GM23248 (cell line): Measurements from ENCODE around the gene TNIK. TPM values are rescaled to one million over a fixed set of nuclear protein-coding genes. Genes with fewer than 3 reads are reported as not detected.
"Not testable (repeated sequence)": the region's sequence is repeated elsewhere in the genome, so short reads cannot be mapped to it uniquely, and the experiment has no call there.

ENCODE experiments used
- DNase-seq: peaks from one replicate; pipeline ENCODE4 v3.0.0-alpha.2; 2015
- H2AFZ ChIP-seq: fragments of 200-600 bp; sonication (generic); 2 replicates; pipeline ENCODE4 v1.6.1; 2016; ENCODE audit warnings: antibody characterized with exemption
- H3F3A ChIP-seq: fragments of 200-600 bp; sonication (generic); 2 replicates; pipeline ENCODE4 v1.6.1; 2016; ENCODE audit warnings: mild to moderate bottlenecking, antibody characterized with exemption, mixed run types; ENCODE audit not compliant: insufficient read depth
- H3K27ac ChIP-seq: fragments of 200-600 bp; sonication (generic); 2 replicates; pipeline ENCODE4 v1.5.1; 2016; ENCODE audit warnings: mild to moderate bottlenecking
- H3K27me3 ChIP-seq: fragments of 200-600 bp; sonication (generic); replicated peaks from 2 replicates; pipeline ENCODE4 v1.6.1; 2016; ENCODE audit warnings: mild to moderate bottlenecking; ENCODE audit not compliant: insufficient read depth
- H3K36me3 ChIP-seq: fragments of 200-600 bp; sonication (generic); 2 replicates; pipeline ENCODE4 v1.6.1; 2016; ENCODE audit warnings: low read depth, mild to moderate bottlenecking
- H3K4me1 ChIP-seq: fragments of 200-600 bp; sonication (generic); 2 replicates; pipeline ENCODE4 v1.6.1; 2016; ENCODE audit warnings: mild to moderate bottlenecking; ENCODE audit not compliant: insufficient read depth
- H3K4me2 ChIP-seq: fragments of 200-600 bp; sonication (generic); one replicate; pipeline ENCODE4 v1.6.1; 2016; ENCODE audit warnings: mild to moderate bottlenecking; ENCODE audit not compliant: unreplicated experiment
- H3K4me3 ChIP-seq: fragments of 200-600 bp; sonication (generic); 2 replicates; pipeline ENCODE4 v1.5.1; 2016; ENCODE audit warnings: mild to moderate bottlenecking
- H3K79me2 ChIP-seq: fragments of 200-600 bp; sonication (generic); 2 replicates; pipeline ENCODE4 v1.6.1; 2016; ENCODE audit warnings: mild to moderate bottlenecking; ENCODE audit not compliant: insufficient read depth
- H3K9ac ChIP-seq: fragments of 200-600 bp; sonication (generic); 2 replicates; pipeline ENCODE4 v1.6.1; 2016; ENCODE audit warnings: mild to moderate bottlenecking
- H3K9me2 ChIP-seq: fragments of 200-600 bp; sonication (generic); 2 replicates; pipeline ENCODE4 v1.6.1; 2016; ENCODE audit warnings: mixed run types, mild to moderate bottlenecking, moderate library complexity; ENCODE audit not compliant: insufficient read depth
- H3K9me3 ChIP-seq: fragments of 200-600 bp; sonication (generic); one replicate; pipeline ENCODE4 v1.6.1; 2017; ENCODE audit warnings: low read depth
- H4K20me1 ChIP-seq: fragments of 200-600 bp; sonication (generic); 2 replicates; pipeline ENCODE4 v1.6.0; 2016; ENCODE audit not compliant: insufficient read depth
- EZH2 ChIP-seq: fragments of 200-600 bp; sonication (generic); IDR thresholded peaks from 2 replicates; pipeline ENCODE4 v1.6.1; 2018; ENCODE audit warnings: antibody characterized with exemption, mild to moderate bottlenecking; ENCODE audit not compliant: insufficient read depth, poor library complexity, severe bottlenecking
- EZH2phosphoT487 ChIP-seq: fragments of 200-600 bp; sonication (generic); IDR thresholded peaks from 2 replicates; pipeline ENCODE4 v1.6.1; 2018; ENCODE audit warnings: antibody characterized with exemption, moderate library complexity, mild to moderate bottlenecking, low read depth; ENCODE audit not compliant: insufficient read depth
- WGBS, 2 experiments: methylation state at CpG; one replicate each; pipeline ENCODE4 v1.1.6; 2015 to 2017; ENCODE audit warnings: low lambda C conversion rate in 2 of 2, low coverage in 1 of 2; ENCODE audit errors: missing lambda C conversion rate in 2 of 2; 5-methylcytosine and 5-hydroxymethylcytosine counted together
- in situ Hi-C: fragments of 300-500 bp; cut with MboI; formaldehyde crosslinking; loops from 2 replicates; pipeline ENCODE4 v1.15.0; 2020
- polyA plus RNA-seq: library from polyadenylated mRNA; unstranded; fragments of >200 nt; fragmentation: Nextera tagmentation; extraction: Ambion mirVana; gene quantifications from 2 replicates; pipeline ENCODE4 v1.2.1, GENCODE V29; 2016
- total RNA-seq: library from RNA; depleted of rRNA; stranded (reverse); fragments of >200 nt; shearing (Covaris generic); gene quantifications from 2 replicates; pipeline ENCODE4 v1.2.3, GENCODE V29; 2014

The TNIK gene
- total and polyA plus RNA-seq, 2 experiments from 2014 or later, result 0.80 to 2.3 TPM

- Histone ChIP-seq H4K20me1 (no peaks in the 10 kb centered on the region), H3F3A (no peaks in the 10 kb centered on the region), H3K4me1 (no peaks in the 10 kb centered on the region), H2AFZ (no peak overlapping the region), H3K27me3 (no peaks in the 10 kb centered on the region), H3K9ac (no peak overlapping the region), H3K4me2 (no peak overlapping the region), H3K9me2 (no peaks in the 10 kb centered on the region), H3K79me2 (no peaks in the 10 kb centered on the region), H3K4me3 (no peak overlapping the region), H3K27ac (no peak overlapping the region), H3K36me3 (no peaks in the 10 kb centered on the region), H3K9me3 (no peaks in the 10 kb centered on the region)
- WGBS, 2 experiments, result 50 to 69% methylated on average over 4 of the region's 4 CpGs
- in situ Hi-C loops, result no loop called here
- no peak for DNase-seq
- TF ChIP-seq EZH2 (no peak), EZH2phosphoT487 (no peak)
These were observed 211.6 kb downstream of the TNIK start for GRCh38 chr3:171248426-171249111.

GRCh38 chr3:171245796-171246765 is 214.1 kb downstream of the TNIK start:
- no peaks in the 10 kb centered on the region for H4K20me1 ChIP-seq
- no peak overlapping the region for H3K27ac ChIP-seq
- in situ Hi-C loops, result no loop called here
- no peak for TF ChIP-seq EZH2
- TF ChIP-seq EZH2phosphoT487, result no peak
- no peaks in the 10 kb centered on the region for H3K9me2 ChIP-seq
- H3F3A ChIP-seq, result no peaks in the 10 kb centered on the region
- no peak overlapping the region for H2AFZ ChIP-seq
- H3K4me1 ChIP-seq, result no peaks in the 10 kb centered on the region
- H3K9me3 ChIP-seq, result no peaks in the 10 kb centered on the region
- no peak overlapping the region for H3K4me3 ChIP-seq
- H3K79me2 ChIP-seq, result no peaks in the 10 kb centered on the region
- 71 to 76% methylated on average over 4 of the region's 4 CpGs for WGBS, 2 experiments
- DNase-seq, result no peak
- no peaks in the 10 kb centered on the region for H3K27me3 ChIP-seq
- H3K9ac ChIP-seq, result no peak overlapping the region
- H3K36me3 ChIP-seq, result no peaks in the 10 kb centered on the region
- no peak overlapping the region for H3K4me2 ChIP-seq

- Histone ChIP-seq H3K9me3 (no peaks in the 10 kb centered on the region), H3K9me2 (no peaks in the 10 kb centered on the region), H3K4me2 (no peak overlapping the region), H3K27ac (no peak overlapping the region), H3K27me3 (no peaks in the 10 kb centered on the region), H3K9ac (no peak overlapping the region), H4K20me1 (no peaks in the 10 kb centered on the region), H3F3A (no peaks in the 10 kb centered on the region), H2AFZ (no peak overlapping the region), H3K4me1 (no peaks in the 10 kb centered on the region), H3K79me2 (no peaks in the 10 kb centered on the region), H3K4me3 (no peak overlapping the region), H3K36me3 (no peaks in the 10 kb centered on the region)
- in situ Hi-C loops, result no loop called here
- TF ChIP-seq EZH2phosphoT487 (no peak), EZH2 (no peak)
- DNase-seq, result no peak
- 99 to 100% methylated on average over 2 of the region's 2 CpGs for WGBS, 2 experiments
These were observed 217.3 kb downstream of the TNIK start for GRCh38 chr3:171242951-171243350.

GRCh38 chr3:171242170-171242569 is 218.0 kb downstream of the TNIK start:
- H3K27ac ChIP-seq, result no peak overlapping the region
- no peaks in the 10 kb centered on the region for H4K20me1 ChIP-seq
- no peaks in the 10 kb centered on the region for H3K9me3 ChIP-seq
- in situ Hi-C loops, result no loop called here
- no peaks in the 10 kb centered on the region for H3K79me2 ChIP-seq
- H2AFZ ChIP-seq, result no peak overlapping the region
- no peak for TF ChIP-seq EZH2phosphoT487
- no peak overlapping the region for H3K4me3 ChIP-seq
- H3K9me2 ChIP-seq, result no peaks in the 10 kb centered on the region
- H3K4me2 ChIP-seq, result no peak overlapping the region
- 88 to 92% methylated on average over 2 of the region's 2 CpGs for WGBS, 2 experiments
- H3K9ac ChIP-seq, result no peak overlapping the region
- H3K4me1 ChIP-seq, result no peaks in the 10 kb centered on the region
- no peaks in the 10 kb centered on the region for H3K36me3 ChIP-seq
- DNase-seq, result no peak
- H3K27me3 ChIP-seq, result no peaks in the 10 kb centered on the region
- no peaks in the 10 kb centered on the region for H3F3A ChIP-seq

- H3K4me2 ChIP-seq, H4K20me1 ChIP-seq, H3K79me2 ChIP-seq, H3K9ac ChIP-seq, H3K4me1 ChIP-seq, H3K36me3 ChIP-seq, H3K27ac ChIP-seq, in situ Hi-C loops, DNase-seq, H3K27me3 ChIP-seq, H3F3A ChIP-seq, H3K4me3 ChIP-seq, H3K9me3 ChIP-seq, H2AFZ ChIP-seq, H3K9me2 ChIP-seq: not testable (repeated sequence)
- 80 to 91% methylated on average over 1 to 2 of the region's 2 CpGs for WGBS, 2 experiments
These were observed 218.6 kb downstream of the TNIK start for GRCh38 chr3:171241655-171242054.
